CD4-positive, alpha-beta memory T cell (primary cell): Measurements from ENCODE around the gene NFILZ. TPM values are rescaled to one million over a fixed set of nuclear protein-coding genes. Genes with fewer than 3 reads are reported as not detected.

Source experiments
- polyA plus RNA-seq, 2 donors: library from polyadenylated mRNA; unstranded; fragments of 300-500 nt; fragmentation: Illumina TruSeq; gene quantifications; one replicate each; pipeline ENCODE4 v1.2.3, GENCODE V29; 2021
- total RNA-seq, 2 experiments: library from RNA; stranded (reverse); gene quantifications; one replicate each; pipeline ENCODE4 v1.2.3, GENCODE V29; 2021

NFILZ gene
- total and polyA plus RNA-seq, 4 experiments from 2014 or later: not detected

Other genes with a start within 250 kb of the NFILZ start
- 100 to 1,000 TPM; 107 to 109 TPM for gene RAB11B, start 240.3 kb upstream of the NFILZ start, total RNA-seq
- 10 to 100 TPM; 40.2 to 87.0 TPM for gene RAB11B, start 240.3 kb upstream of the NFILZ start, polyA plus RNA-seq
- 10 to 100 TPM; 25.5 to 30.3 TPM for gene MARCHF2, start 217.3 kb upstream of the NFILZ start, total RNA-seq
- gene MARCHF2, start 217.3 kb upstream of the NFILZ start, polyA plus RNA-seq: 10 to 100 TPM; 46.0 to 60.9 TPM
- gene HNRNPM, start 185.7 kb upstream of the NFILZ start, total RNA-seq: 100 to 1,000 TPM; 197 to 199 TPM
- 100 to 1,000 TPM; 206 to 245 TPM for gene HNRNPM, start 185.7 kb upstream of the NFILZ start, polyA plus RNA-seq
- gene PRAM1, start 128.0 kb upstream of the NFILZ start, total RNA-seq: 1 to 10 TPM; 2.3 to 2.6 TPM
- not detected for gene PRAM1, start 128.0 kb upstream of the NFILZ start, polyA plus RNA-seq
- 10 to 100 TPM; 45.1 to 50.4 TPM for gene ZNF414, start 116.5 kb upstream of the NFILZ start, total RNA-seq
- 10 to 100 TPM in 1 of 2 donors, 1 to 10 TPM in 1; 9.5 to 25.8 TPM for gene ZNF414, start 116.5 kb upstream of the NFILZ start, polyA plus RNA-seq
- 100 to 1,000 TPM; 329 to 359 TPM for gene MYO1F, start 53.2 kb upstream of the NFILZ start, total RNA-seq
- gene MYO1F, start 53.2 kb upstream of the NFILZ start, polyA plus RNA-seq: 100 to 1,000 TPM in 1 of 2 donors, 10 to 100 TPM in 1; 35.9 to 112 TPM
- 10 to 100 TPM; 66.0 to 67.2 TPM for gene ADAMTS10, start 19.9 kb upstream of the NFILZ start, total RNA-seq
- gene ADAMTS10, start 19.9 kb upstream of the NFILZ start, polyA plus RNA-seq: 1 to 10 TPM in 1 of 2 donors, under 1 TPM in 1; 0.59 to 2.2 TPM
- not detected for gene ACTL9, start 68.2 kb downstream of the NFILZ start, total RNA-seq
- not detected for gene ACTL9, start 68.2 kb downstream of the NFILZ start, polyA plus RNA-seq
- gene OR2Z1, start 91.0 kb downstream of the NFILZ start, total RNA-seq: not detected
- gene OR2Z1, start 91.0 kb downstream of the NFILZ start, polyA plus RNA-seq: not detected
- gene ZNF558, start 201.7 kb downstream of the NFILZ start, total RNA-seq: 10 to 100 TPM; 44.6 to 45.3 TPM
- gene ZNF558, start 201.7 kb downstream of the NFILZ start, polyA plus RNA-seq: 10 to 100 TPM in 1 of 2 donors, 1 to 10 TPM in 1; 7.4 to 10.6 TPM
- gene MBD3L1, start 201.7 kb downstream of the NFILZ start, total RNA-seq: not detected
- not detected for gene MBD3L1, start 201.7 kb downstream of the NFILZ start, polyA plus RNA-seq